ENCODE measurements around the gene CETN1. TPM values are rescaled to one million over a fixed set of nuclear protein-coding genes. Genes with fewer than 3 reads are reported as not detected.

Gene CETN1
- total and polyA plus RNA-seq, 2 of the 13 experiments (the other 11 are each of a cell fraction or from before 2014, with no cell fraction given), result not detected

- Histone ChIP-seq H3K27me3 (ENCODE audit: control insufficient read depth in 1 of 2, insufficient read depth in 2 of 2, low read length in 2 of 2) (no peaks in the 10 kb centered on the region), H3K27ac (ENCODE audit: extremely low read length, insufficient read depth, low read length) (no peak overlapping the region), H3K9ac (ENCODE audit: insufficient read depth, low read depth, low read length) (no peak overlapping the region), H2AFZ (ENCODE audit: low read length) (no peak overlapping the region), H3K4me3 (replicated peaks in 1 of 3; ENCODE audit: insufficient read depth in 1 of 3, low read depth in 2 of 3, low read length in 3 of 3) (no peak overlapping the region), H3K4me2 (ENCODE audit: low read depth, low read length) (no peak overlapping the region), H4K20me1 (ENCODE audit: insufficient read depth, low read length) (no peaks in the 10 kb centered on the region), H3K9me3 (ENCODE audit: low read length) (no peaks in the 10 kb centered on the region), H3K4me1 (ENCODE audit: insufficient read depth, low read length) (no peaks in the 10 kb centered on the region), H3K79me2 (ENCODE audit: insufficient read depth, low read length) (no peaks in the 10 kb centered on the region), H3K36me3 (replicated peaks in 1 of 2; ENCODE audit: control insufficient read depth in 1 of 2, insufficient read depth in 2 of 2, low read length in 2 of 2) (no peaks in the 10 kb centered on the region)
- BruUV-seq (replicated peaks), result no TSS peak
- TF ChIP-seq SMARCC2 (IDR thresholded peaks at IDR 0.05), result no peak
- peak; percentile 9; the same call in 1 of the 2 replicates for TF ChIP-seq RFX1 (IDR thresholded peaks at IDR 0.05)
- FAIRE-seq, result no peak
- POLR2A ChIA-PET, result no interaction called here
- WGBS (ENCODE audit: low lambda C conversion rate), result 61% methylated on average over 13 of the region's 13 CpGs
- no peak for DNase-seq (ENCODE audit: low spot score)
- ATAC-seq, result no peak
- in situ Hi-C loops (cut with HindIII; ENCODE audit: extremely low pct_ligation_motif_present, low pct_unique_long_range_greater_than_20kb) (no loop called here), intact Hi-C loops (cut with micrococcal nuclease; ENCODE audit: unreplicated experiment) (no loop called here)
- CTCF ChIA-PET (ENCODE audit: low intra/inter-chr PET ratio, low total read pairs), result no interaction called here
Observed at GRCh38 chr18:555705-556457, 24.3 kb upstream of the CETN1 start.

GRCh38 chr18:564708-565561 lies 15.2 kb upstream of the CETN1 start:
- H3K4me3 ChIP-seq (replicated peaks in 1 of 3; ENCODE audit: insufficient read depth in 1 of 3, low read depth in 2 of 3, low read length in 3 of 3), result no peak overlapping the region; a peak in 1 of 6 replicates
- intact Hi-C loops (cut with micrococcal nuclease; ENCODE audit: unreplicated experiment), result no loop called here
- no peak overlapping the region for H3K9ac ChIP-seq (ENCODE audit: insufficient read depth, low read depth, low read length)
- WGBS (ENCODE audit: low lambda C conversion rate), result 14% methylated on average over 9 of the region's 11 CpGs
- H4K20me1 ChIP-seq (ENCODE audit: insufficient read depth, low read length), result no peaks in the 10 kb centered on the region
- no TSS peak for BruUV-seq (replicated peaks)
- DNase-seq (ENCODE audit: low spot score), result no peak
- peak overlapping the region; percentile 30 for H3K4me2 ChIP-seq (ENCODE audit: low read depth, low read length)
- peaks cover 15% of the 10 kb centered on the region for H3K4me1 ChIP-seq (ENCODE audit: insufficient read depth, low read length)
- no peaks in the 10 kb centered on the region for H3K27me3 ChIP-seq (ENCODE audit: control insufficient read depth in 1 of 2, insufficient read depth in 2 of 2, low read length in 2 of 2)
- peak; percentile 66 for ATAC-seq
- H2AFZ ChIP-seq (ENCODE audit: low read length), result no peak overlapping the region
- CTCF ChIA-PET (ENCODE audit: low intra/inter-chr PET ratio, low total read pairs), result no interaction called here
- no peaks in the 10 kb centered on the region for H3K79me2 ChIP-seq (ENCODE audit: insufficient read depth, low read length)
- no peak for FAIRE-seq
- H3K27ac ChIP-seq (ENCODE audit: extremely low read length, insufficient read depth, low read length), result no peak overlapping the region
- no peaks in the 10 kb centered on the region for H3K36me3 ChIP-seq (replicated peaks in 1 of 2; ENCODE audit: control insufficient read depth in 1 of 2, insufficient read depth in 2 of 2, low read length in 2 of 2)
- POLR2A ChIA-PET, result no interaction called here
- in situ Hi-C loops (cut with HindIII; ENCODE audit: extremely low pct_ligation_motif_present, low pct_unique_long_range_greater_than_20kb), result no loop called here
- no peaks in the 10 kb centered on the region for H3K9me3 ChIP-seq (ENCODE audit: low read length)
- TF ChIP-seq ZNF567 (CRISPR knock-in tag; IDR thresholded peaks at IDR 0.05; ENCODE audit: borderline replicate concordance), result no peak
- TF ChIP-seq TOPORS (CRISPR knock-in tag; IDR thresholded peaks at IDR 0.05), result no peak
- no peak for TF ChIP-seq ZNF383 (CRISPR knock-in tag; IDR thresholded peaks at IDR 0.05; ENCODE audit: borderline replicate concordance)
- TF ChIP-seq ISL2 (CRISPR knock-in tag; IDR thresholded peaks at IDR 0.05), result no peak
- TF ChIP-seq CEBPB (IDR thresholded peaks at IDR 0.05; ENCODE audit: borderline replicate concordance, low read depth, low read length), result peak; percentile 63; the same call in 1 of the 2 replicates
- no peak for TF ChIP-seq ZBTB42 (CRISPR knock-in tag; IDR thresholded peaks at IDR 0.05)
- no peak for TF ChIP-seq ESRRA (CRISPR knock-in tag; IDR thresholded peaks at IDR 0.05; ENCODE audit: low read depth)

Data from HepG2 (cell line).